ENCODE measurements around the gene ZSWIM4. TPM values are rescaled to one million over a fixed set of nuclear protein-coding genes. Genes with fewer than 3 reads are reported as not detected.
A peak's percentile ranks its signal among the peaks of the same experiment; 100 is the strongest.

Gene ZSWIM4
- polyA plus RNA-seq, 1 of the 3 experiments (the other 2 are of a cell fraction) = 4.7 TPM

DNA sequence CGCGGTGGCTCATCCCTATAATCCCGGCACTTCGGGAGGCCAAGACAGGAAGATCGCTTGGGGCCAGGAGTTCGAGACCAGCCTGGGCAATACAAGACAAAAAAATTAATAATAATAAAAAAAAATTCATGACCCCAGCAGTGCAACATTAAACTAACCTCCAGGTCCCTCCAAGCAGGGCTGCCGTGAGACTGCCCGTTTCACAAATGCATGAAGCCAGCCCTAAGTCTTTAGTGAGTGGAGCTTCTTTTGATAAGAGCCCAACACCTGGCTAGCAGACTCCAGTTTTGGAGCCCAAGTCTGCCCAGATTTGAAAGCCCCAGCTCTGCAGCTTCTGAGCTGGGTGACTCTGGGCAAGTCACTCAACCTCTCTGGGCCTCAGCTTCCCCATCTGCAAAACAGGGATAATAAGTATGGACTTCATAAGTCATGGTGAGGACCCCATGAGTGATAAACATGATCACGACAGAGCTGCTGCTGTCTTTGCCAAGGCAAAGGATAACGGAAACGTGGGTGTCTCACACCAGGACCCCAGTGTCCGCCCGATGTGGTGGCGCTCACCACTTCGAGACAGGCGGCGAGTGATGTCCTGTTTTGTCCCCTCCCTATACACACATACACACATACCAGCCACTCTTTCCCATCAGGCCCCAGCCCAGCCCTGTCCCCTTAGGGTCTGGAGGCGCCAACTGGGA lies 43.3 kb downstream of the ZSWIM4 start:
- WGBS (ENCODE audit: low lambda C conversion rate) = 32% methylated on average over 15 of the region's 18 CpGs
- H3K4me3 ChIP-seq (ENCODE audit: low read depth in 2 of 2, low read length in 1 of 2) = peak overlapping the region; percentile 77 to 82
- no peaks in the 10 kb centered on the region for H3K9me3 ChIP-seq
- H3F3A ChIP-seq (replicated peaks; ENCODE audit: insufficient read depth) = peaks cover 82% of the 10 kb centered on the region
- H2AFZ ChIP-seq (ENCODE audit: low read depth) = no peak overlapping the region
- H3K79me2 ChIP-seq (ENCODE audit: insufficient read depth) = peaks cover 95% of the 10 kb centered on the region
- DNase-seq = no peak
- H3K27ac ChIP-seq (ENCODE audit: low read depth in 2 of 2, low read length in 1 of 2) = peak overlapping the region; percentile 97 to 99
- H4K20me1 ChIP-seq (ENCODE audit: insufficient read depth) = peaks cover 88% of the 10 kb centered on the region
- H3K36me3 ChIP-seq (replicated peaks in 1 of 2; ENCODE audit: control insufficient read depth in 1 of 2, insufficient read depth in 2 of 2, low read length in 1 of 2) = peaks cover 25 to 66% of the 10 kb centered on the region in 2 experiments
- no peaks in the 10 kb centered on the region for H3K9me2 ChIP-seq
- POLR2A ChIA-PET = interaction anchor here (0.8 to 1.7 kb wide), 3 partner anchors 9 to 43 kb away, joined by 3 to 7 read pairs (median 5); partner anchors contain the start of gene ZSWIM4
- TF ChIP-seq MEF2A (IDR thresholded peaks at IDR 0.05; ENCODE audit: borderline replicate concordance, low read depth) (no peak), RCOR1 (IDR thresholded peaks at IDR 0.05; ENCODE audit: low read length) (peak; percentile 37; the same call in 1 of the 2 replicates), EP300 (IDR thresholded peaks at IDR 0.05; ENCODE audit: borderline replicate concordance in 1 of 2, low read depth in 1 of 2, low read length in 1 of 2) (peak in 1 of 2 experiments; percentile 66; a peak in 2 of 4 replicates), GATA2 (CRISPR knock-in tag; IDR thresholded peaks at IDR 0.05) (no peak)
- no peaks in the 10 kb centered on the region for H3K27me3 ChIP-seq (ENCODE audit: insufficient read depth)
- peak overlapping the region; percentile 99 for H3K9ac ChIP-seq
- peak overlapping the region; percentile 93 for H3K4me2 ChIP-seq
- peaks cover 53 to 65% of the 10 kb centered on the region in 2 experiments for H3K4me1 ChIP-seq (ENCODE audit: control insufficient read depth in 1 of 2, insufficient read depth in 2 of 2, low read depth in 1 of 2, low read length in 1 of 2)
- CTCF ChIA-PET = interaction anchor here (0.6 to 8.4 kb wide), 2 partner anchors 26 kb away, joined by 3 to 61 read pairs; no protein-coding TSS in a partner anchor

DNA sequence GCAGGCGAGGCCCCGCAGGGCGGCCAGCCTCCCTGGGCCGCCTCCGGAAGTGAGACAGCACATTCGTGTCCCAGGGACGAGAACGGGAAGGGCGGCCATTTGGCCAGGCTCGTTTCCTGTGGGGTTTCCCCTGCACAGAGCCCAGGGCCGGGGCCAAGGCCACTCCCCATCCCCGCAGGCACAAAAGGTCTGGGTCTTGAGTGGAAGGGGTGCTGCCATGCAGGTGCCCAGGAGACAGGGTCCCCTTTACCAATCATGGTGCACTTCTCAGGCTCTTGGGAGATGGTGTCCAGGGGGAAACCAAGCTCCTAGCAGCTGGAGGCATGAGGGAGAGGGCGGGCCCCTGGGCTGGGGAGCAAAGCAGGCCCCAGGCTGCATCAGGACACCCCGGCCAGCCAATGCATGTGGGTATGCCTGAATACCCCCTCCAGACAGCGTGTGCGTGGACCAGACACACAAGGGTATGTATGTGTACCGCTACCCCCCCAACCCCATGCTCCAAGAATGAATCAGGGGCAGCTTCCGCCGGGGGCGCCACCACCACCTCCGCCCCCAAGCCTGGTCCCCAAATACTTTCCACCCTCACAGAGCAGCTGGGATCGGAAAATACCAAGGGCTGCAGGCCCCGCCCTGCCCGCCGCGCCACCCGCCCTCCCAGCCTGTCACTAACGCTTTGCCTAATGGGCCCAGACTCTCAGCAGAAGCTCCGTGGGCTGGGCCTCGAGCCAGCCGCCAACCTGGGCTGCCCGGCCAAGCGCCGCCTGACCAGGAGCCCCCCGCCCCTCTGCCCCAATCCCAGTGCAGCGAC lies 44.1 kb downstream of the ZSWIM4 start:
- no peaks in the 10 kb centered on the region for H3K9me3 ChIP-seq
- peak overlapping the region; percentile 77 to 82 for H3K4me3 ChIP-seq (ENCODE audit: low read depth in 2 of 2, low read length in 1 of 2)
- POLR2A ChIA-PET = interaction anchor here (0.8 to 2.5 kb wide), 7 partner anchors 8 to 679 kb away, joined by 3 to 9 read pairs (median 5); partner anchors contain the start of genes DNAJB1 and ZSWIM4
- H3K27ac ChIP-seq (ENCODE audit: low read depth in 2 of 2, low read length in 1 of 2) = peak overlapping the region; percentile 97 to 99
- H3K36me3 ChIP-seq (replicated peaks in 1 of 2; ENCODE audit: control insufficient read depth in 1 of 2, insufficient read depth in 2 of 2, low read length in 1 of 2) = peaks cover 22 to 60% of the 10 kb centered on the region in 2 experiments
- H3K4me1 ChIP-seq (ENCODE audit: control insufficient read depth in 1 of 2, insufficient read depth in 2 of 2, low read depth in 1 of 2, low read length in 1 of 2) = peaks cover 56 to 66% of the 10 kb centered on the region in 2 experiments
- H3K79me2 ChIP-seq (ENCODE audit: insufficient read depth) = peaks cover 98% of the 10 kb centered on the region
- CTCF ChIA-PET = interaction anchor here (0.6 to 8.4 kb wide), 6 partner anchors 10 to 50 kb away, joined by 3 to 61 read pairs (median 3); partner anchors contain the start of gene ZSWIM4
- peaks cover 81% of the 10 kb centered on the region for H3F3A ChIP-seq (replicated peaks; ENCODE audit: insufficient read depth)
- no peaks in the 10 kb centered on the region for H3K27me3 ChIP-seq (ENCODE audit: insufficient read depth)
- peaks cover 81% of the 10 kb centered on the region for H4K20me1 ChIP-seq (ENCODE audit: insufficient read depth)
- peak overlapping the region; percentile 99 for H3K9ac ChIP-seq
- peak overlapping the region; percentile 93 for H3K4me2 ChIP-seq
- peak; percentile 91 for DNase-seq
- no peak overlapping the region for H2AFZ ChIP-seq (ENCODE audit: low read depth)
- under 1% methylated on average over 24 of the region's 36 CpGs for WGBS (ENCODE audit: low lambda C conversion rate)
- no peaks in the 10 kb centered on the region for H3K9me2 ChIP-seq
- no peak; the same call in none of the 2 replicates for TF ChIP-seq JUND (IDR thresholded peaks at IDR 0.05)
- peak; percentile 41 for TF ChIP-seq CHD2 (IDR thresholded peaks at IDR 0.05; ENCODE audit: low read length, partially characterized antibody)
- TF ChIP-seq SIN3A (IDR thresholded peaks at IDR 0.05; ENCODE audit: borderline replicate concordance, low read depth, low read length) = peak; percentile 27; the same call in 1 of the 2 replicates
- TF ChIP-seq MEF2A (IDR thresholded peaks at IDR 0.05; ENCODE audit: borderline replicate concordance, low read depth) = no peak; the same call in 1 of the 2 replicates
- TF ChIP-seq, protein P1, sequence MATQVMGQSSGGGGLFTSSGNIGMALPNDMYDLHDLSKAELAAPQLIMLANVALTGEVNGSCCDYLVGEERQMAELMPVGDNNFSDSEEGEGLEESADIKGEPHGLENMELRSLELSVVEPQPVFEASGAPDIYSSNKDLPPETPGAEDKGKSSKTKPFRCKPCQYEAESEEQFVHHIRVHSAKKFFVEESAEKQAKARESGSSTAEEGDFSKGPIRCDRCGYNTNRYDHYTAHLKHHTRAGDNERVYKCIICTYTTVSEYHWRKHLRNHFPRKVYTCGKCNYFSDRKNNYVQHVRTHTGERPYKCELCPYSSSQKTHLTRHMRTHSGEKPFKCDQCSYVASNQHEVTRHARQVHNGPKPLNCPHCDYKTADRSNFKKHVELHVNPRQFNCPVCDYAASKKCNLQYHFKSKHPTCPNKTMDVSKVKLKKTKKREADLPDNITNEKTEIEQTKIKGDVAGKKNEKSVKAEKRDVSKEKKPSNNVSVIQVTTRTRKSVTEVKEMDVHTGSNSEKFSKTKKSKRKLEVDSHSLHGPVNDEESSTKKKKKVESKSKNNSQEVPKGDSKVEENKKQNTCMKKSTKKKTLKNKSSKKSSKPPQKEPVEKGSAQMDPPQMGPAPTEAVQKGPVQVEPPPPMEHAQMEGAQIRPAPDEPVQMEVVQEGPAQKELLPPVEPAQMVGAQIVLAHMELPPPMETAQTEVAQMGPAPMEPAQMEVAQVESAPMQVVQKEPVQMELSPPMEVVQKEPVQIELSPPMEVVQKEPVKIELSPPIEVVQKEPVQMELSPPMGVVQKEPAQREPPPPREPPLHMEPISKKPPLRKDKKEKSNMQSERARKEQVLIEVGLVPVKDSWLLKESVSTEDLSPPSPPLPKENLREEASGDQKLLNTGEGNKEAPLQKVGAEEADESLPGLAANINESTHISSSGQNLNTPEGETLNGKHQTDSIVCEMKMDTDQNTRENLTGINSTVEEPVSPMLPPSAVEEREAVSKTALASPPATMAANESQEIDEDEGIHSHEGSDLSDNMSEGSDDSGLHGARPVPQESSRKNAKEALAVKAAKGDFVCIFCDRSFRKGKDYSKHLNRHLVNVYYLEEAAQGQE (IDR thresholded peaks at IDR 0.05; ENCODE audit: low read depth, low read length) = no peak; the same call in 1 of the 2 replicates
- no peak for TF ChIP-seq RFX5 (IDR thresholded peaks at IDR 0.05; ENCODE audit: low read length)
- no peak for TF ChIP-seq SMC3 (IDR thresholded peaks at IDR 0.05; ENCODE audit: low read depth, low read length)
- TF ChIP-seq, protein P2, sequence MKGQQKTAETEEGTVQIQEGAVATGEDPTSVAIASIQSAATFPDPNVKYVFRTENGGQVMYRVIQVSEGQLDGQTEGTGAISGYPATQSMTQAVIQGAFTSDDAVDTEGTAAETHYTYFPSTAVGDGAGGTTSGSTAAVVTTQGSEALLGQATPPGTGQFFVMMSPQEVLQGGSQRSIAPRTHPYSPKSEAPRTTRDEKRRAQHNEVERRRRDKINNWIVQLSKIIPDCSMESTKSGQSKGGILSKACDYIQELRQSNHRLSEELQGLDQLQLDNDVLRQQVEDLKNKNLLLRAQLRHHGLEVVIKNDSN (IDR thresholded peaks at IDR 0.05; ENCODE audit: borderline replicate concordance, low read depth) = no peak
- TF ChIP-seq, protein P3, sequence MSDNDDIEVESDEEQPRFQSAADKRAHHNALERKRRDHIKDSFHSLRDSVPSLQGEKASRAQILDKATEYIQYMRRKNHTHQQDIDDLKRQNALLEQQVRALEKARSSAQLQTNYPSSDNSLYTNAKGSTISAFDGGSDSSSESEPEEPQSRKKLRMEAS (IDR thresholded peaks at IDR 0.05; ENCODE audit: low read depth) = peak; percentile 59
- TF ChIP-seq, protein P4, sequence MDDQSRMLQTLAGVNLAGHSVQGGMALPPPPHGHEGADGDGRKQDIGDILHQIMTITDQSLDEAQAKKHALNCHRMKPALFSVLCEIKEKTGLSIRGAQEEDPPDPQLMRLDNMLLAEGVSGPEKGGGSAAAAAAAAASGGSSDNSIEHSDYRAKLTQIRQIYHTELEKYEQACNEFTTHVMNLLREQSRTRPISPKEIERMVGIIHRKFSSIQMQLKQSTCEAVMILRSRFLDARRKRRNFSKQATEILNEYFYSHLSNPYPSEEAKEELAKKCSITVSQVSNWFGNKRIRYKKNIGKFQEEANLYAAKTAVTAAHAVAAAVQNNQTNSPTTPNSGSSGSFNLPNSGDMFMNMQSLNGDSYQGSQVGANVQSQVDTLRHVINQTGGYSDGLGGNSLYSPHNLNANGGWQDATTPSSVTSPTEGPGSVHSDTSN (IDR thresholded peaks at IDR 0.05) = peak; percentile 95
- TF ChIP-seq FOSL2 (IDR thresholded peaks at IDR 0.05; ENCODE audit: borderline replicate concordance, low read depth) = no peak
- no peak for TF ChIP-seq NRF1 (IDR thresholded peaks at IDR 0.05; ENCODE audit: low read depth, low read length)

Data from SK-N-SH (cell line).